OCI-LY1 (cell line): ENCODE results near the gene UFD1.

Source experiments
- H2AFZ ChIP-seq: fragments of 200-600 bp; sonication (generic), shearing (Covaris generic); 2 replicates; pipeline ENCODE4 v1.6.0; 2014; ENCODE audit warnings: antibody characterized with exemption, mild to moderate bottlenecking, low read length
- H3F3A ChIP-seq: fragments of 200-600 bp; sonication (generic), shearing (Covaris generic); 2 replicates; pipeline ENCODE4 v1.6.0; 2014; ENCODE audit warnings: mild to moderate bottlenecking, antibody characterized with exemption, low read length, moderate library complexity; ENCODE audit not compliant: insufficient read depth
- H3K27ac ChIP-seq: fragments of 200-600 bp; sonication (generic); 2 replicates; pipeline ENCODE4 v1.5.1; 2014; ENCODE audit warnings: low read length, mixed run types, mild to moderate bottlenecking, low read depth; ENCODE audit not compliant: poor library complexity, severe bottlenecking
- H3K27me3 ChIP-seq: fragments of 200-600 bp; sonication (generic); 2 replicates; pipeline ENCODE4 v1.6.0; 2014; ENCODE audit warnings: antibody characterized with exemption, mild to moderate bottlenecking, low read length, moderate library complexity; ENCODE audit not compliant: insufficient read depth
- H3K36me3 ChIP-seq: fragments of 200-600 bp; sonication (generic); 2 replicates; pipeline ENCODE4 v1.6.1; 2014; ENCODE audit warnings: mild to moderate bottlenecking, antibody characterized with exemption, low read length, moderate library complexity, mixed read lengths; ENCODE audit not compliant: insufficient read depth
- H3K4me1 ChIP-seq: fragments of 200-600 bp; sonication (generic); 2 replicates; pipeline ENCODE4 v1.5.1; 2014; ENCODE audit warnings: mild to moderate bottlenecking, low read length, moderate library complexity; ENCODE audit not compliant: insufficient read depth, severe bottlenecking
- H3K4me2 ChIP-seq: fragments of 200-600 bp; sonication (generic), shearing (Covaris generic); 2 replicates; pipeline ENCODE4 v1.6.1; 2014; ENCODE audit warnings: low read length
- H3K4me3 ChIP-seq: fragments of 200-600 bp; sonication (generic); 2 replicates; pipeline ENCODE4 v1.5.1; 2014; ENCODE audit warnings: low read length, low read depth, mild to moderate bottlenecking, mixed read lengths; ENCODE audit not compliant: poor library complexity, severe bottlenecking
- H3K79me2 ChIP-seq: fragments of 200-600 bp; shearing (Covaris generic); 2 replicates; pipeline ENCODE4 v1.6.1; 2016; ENCODE audit warnings: mixed run types, low read length, mixed read lengths; ENCODE audit not compliant: insufficient read depth
- H3K9ac ChIP-seq: fragments of 200-600 bp; sonication (generic), shearing (Covaris generic); 2 replicates; pipeline ENCODE4 v1.6.1; 2014; ENCODE audit warnings: mild to moderate bottlenecking, low read length, mixed read lengths
- H3K9me2 ChIP-seq: fragments of 200-600 bp; sonication (generic), shearing (Covaris generic); 2 replicates; pipeline ENCODE4 v1.6.1; 2014; ENCODE audit warnings: low read depth, mild to moderate bottlenecking, low read length, mixed read lengths
- H3K9me3 ChIP-seq: fragments of 200-600 bp; shearing (Covaris generic); 2 replicates; pipeline ENCODE4 v1.6.1; 2014; ENCODE audit warnings: low read length, mixed read lengths
- H4K20me1 ChIP-seq: fragments of 200-600 bp; sonication (generic), shearing (Covaris generic); 2 replicates; pipeline ENCODE4 v1.6.0; 2016; ENCODE audit warnings: mild to moderate bottlenecking, low read length; ENCODE audit not compliant: insufficient read depth
- CTCF ChIP-seq: fragments of 200-600 bp; sonication (generic), shearing (Covaris generic); IDR thresholded peaks from 2 replicates; pipeline ENCODE4 v1.5.1; 2017; ENCODE audit warnings: mild to moderate bottlenecking, antibody characterized with exemption, low read length, moderate library complexity, mixed read lengths
- EZH2 ChIP-seq: fragments of 200-600 bp; sonication (generic), shearing (Covaris generic); IDR thresholded peaks from 2 replicates; pipeline ENCODE4 v1.8.0; 2017; ENCODE audit warnings: borderline replicate concordance, mixed run types, mild to moderate bottlenecking, antibody characterized with exemption, low read length, moderate library complexity, mixed read lengths

UFD1 gene

GRCh38 chr22:19497245-19497644 is 18.3 kb upstream of the UFD1 start:
- Histone ChIP-seq H3K9me3 (no peaks in the 10 kb centered on the region), H3K4me1 (no peaks in the 10 kb centered on the region), H3F3A (no peaks in the 10 kb centered on the region), H2AFZ (no peak overlapping the region), H3K9me2 (no peaks in the 10 kb centered on the region), H3K27me3 (no peaks in the 10 kb centered on the region), H4K20me1 (no peaks in the 10 kb centered on the region), H3K4me2 (no peak overlapping the region), H3K79me2 (no peaks in the 10 kb centered on the region), H3K4me3 (no peak overlapping the region), H3K36me3 (peaks cover 73% of the 10 kb centered on the region), H3K27ac (no peak overlapping the region), H3K9ac (no peak overlapping the region)
- TF ChIP-seq EZH2, result no peak
- TF ChIP-seq CTCF, result no peak

- Histone ChIP-seq H3K27me3 (no peaks in the 10 kb centered on the region), H3F3A (no peaks in the 10 kb centered on the region), H3K27ac (no peak overlapping the region), H3K79me2 (no peaks in the 10 kb centered on the region), H3K9ac (no peak overlapping the region), H3K4me3 (no peak overlapping the region), H3K4me1 (no peaks in the 10 kb centered on the region), H3K36me3 (peaks cover 77% of the 10 kb centered on the region), H2AFZ (no peak overlapping the region), H3K4me2 (no peak overlapping the region), H3K9me2 (no peaks in the 10 kb centered on the region), H4K20me1 (no peaks in the 10 kb centered on the region), H3K9me3 (no peaks in the 10 kb centered on the region)
- TF ChIP-seq EZH2 (no peak), CTCF (no peak)
Measured at GRCh38 chr22:19496324-19496630, 17.3 kb upstream of the UFD1 start.

GRCh38 chr22:19495562-19496323 is 16.8 kb upstream of the UFD1 start:
- Histone ChIP-seq H3K9me2 (no peaks in the 10 kb centered on the region), H3K27ac (no peak overlapping the region), H3K9me3 (no peaks in the 10 kb centered on the region), H3K36me3 (peaks cover 80% of the 10 kb centered on the region), H4K20me1 (no peaks in the 10 kb centered on the region), H3K9ac (no peak overlapping the region), H3K4me2 (no peak overlapping the region), H3K4me1 (no peaks in the 10 kb centered on the region), H2AFZ (no peak overlapping the region), H3K4me3 (no peak overlapping the region), H3F3A (no peaks in the 10 kb centered on the region), H3K27me3 (no peaks in the 10 kb centered on the region), H3K79me2 (no peaks in the 10 kb centered on the region)
- peak; percentile 10; the same call in 1 of the 2 replicates for TF ChIP-seq CTCF
- TF ChIP-seq EZH2, result no peak
